ENCODE measurements around the gene DAG1. TPM values are rescaled to one million over a fixed set of nuclear protein-coding genes. Genes with fewer than 3 reads are reported as not detected.

Gene DAG1
- total RNA-seq, 1 experiment from 2014 or later: 99.9 TPM

GRCh38 chr3:49539659-49540560, 69.8 kb downstream of the DAG1 start:
- H3K79me2 ChIP-seq (ENCODE audit: insufficient read depth, low read length): no peaks in the 10 kb centered on the region
- H3K4me2 ChIP-seq (ENCODE audit: low read length): peak overlapping the region; percentile 88
- RAD21 ChIA-PET (ENCODE audit: low non-redundant PET in 1 of 2, low total read pairs in 2 of 2, uncharacterized antibody in 2 of 2, unreplicated experiment in 2 of 2): interaction anchor here (0.5 to 2.0 kb wide), 13 partner anchors 14 to 718 kb away, joined by 3 to 49 read pairs (median 4); partner anchors contain the start of gene BSN (in 1 of the 2)
- peak overlapping the region; percentile 56 for H3K27ac ChIP-seq (ENCODE audit: low read depth, low read length)
- intact Hi-C loops (cut with micrococcal nuclease): loop anchor here (1.0 to 2.0 kb wide), 2 partner anchors 131 to 299 kb away; no protein-coding TSS in a partner anchor
- CTCF ChIA-PET: interaction anchor here (0.6 to 4.9 kb wide), 30 partner anchors 8 to 696 kb away, joined by 3 to 159 read pairs (median 5); partner anchors contain the start of genes BSN, CDHR4, DAG1 and INKA1
- 0 out of 4 replicates have a peak, but pooled peaks cover 0 to 2% of the 10 kb centered on the region in 2 experiments for H3K36me3 ChIP-seq (ENCODE audit: control insufficient read depth in 1 of 2, insufficient read depth in 2 of 2, low read length in 2 of 2)
- H3K9me3 ChIP-seq (ENCODE audit: control insufficient read depth in 1 of 2, insufficient read depth in 1 of 2, low read depth in 1 of 2, low read length in 2 of 2): no peaks in the 10 kb centered on the region
- H2AFZ ChIP-seq (ENCODE audit: low read depth, low read length, poor library complexity, severe bottlenecking): peak overlapping the region; percentile 26
- H3K27me3 ChIP-seq (ENCODE audit: insufficient read depth, low read length): peaks cover 14% of the 10 kb centered on the region; the same call in 1 of the 2 replicates
- H3K4me1 ChIP-seq (ENCODE audit: control insufficient read depth in 1 of 2, insufficient read depth in 2 of 2, low read length in 2 of 2): peaks cover 7 to 14% of the 10 kb centered on the region in 2 experiments; a peak in 3 of 4 replicates
- peak overlapping the region; percentile 46 to 57 for H3K4me3 ChIP-seq (replicated peaks in 1 of 2; ENCODE audit: low read depth in 1 of 2, low read length in 2 of 2)
- DNase-seq (ENCODE audit: low read depth, low spot score) (peak; percentile 76), ATAC-seq (peak; percentile 96)
- no peaks in the 10 kb centered on the region for H4K20me1 ChIP-seq (ENCODE audit: insufficient read depth)
- H3K9ac ChIP-seq (ENCODE audit: low read length): peak overlapping the region; percentile 52
- POLR2A ChIA-PET: interaction anchor here (0.6 to 2.5 kb wide), 4 partner anchors 15 to 183 kb away, joined by 3 to 26 read pairs (median 6); partner anchors contain the start of gene BSN
- TF ChIP-seq POLR2A (IDR thresholded peaks at IDR 0.05; ENCODE audit: borderline replicate concordance, extremely low read depth, insufficient read depth, insufficient read length) (no peak), ELF1 (IDR thresholded peaks at IDR 0.05; ENCODE audit: borderline replicate concordance, low read depth) (no peak), EZH2 (IDR thresholded peaks at IDR 0.05) (no peak), ZNF274 (IDR thresholded peaks at IDR 0.05; ENCODE audit: low read depth, low read length) (no peak), ZFX (IDR thresholded peaks at IDR 0.05) (peak; percentile 23; the same call in 1 of the 2 replicates), EZH2phosphoT487 (IDR thresholded peaks at IDR 0.05; ENCODE audit: borderline replicate concordance) (no peak), YY1 (IDR thresholded peaks at IDR 0.05; ENCODE audit: extremely low read depth, insufficient replicate concordance, low read depth, low read length) (peak; percentile 51), CTCF (IDR thresholded peaks at IDR 0.05 in 2 of 3, conservative IDR thresholded peaks at IDR 0.05 in 1 of 3; ENCODE audit: borderline replicate concordance in 1 of 3, insufficient read depth in 1 of 3, low read depth in 2 of 3, low read length in 2 of 3) (peak; percentile 82 to 92 (median 91)), POLR2AphosphoS5 (IDR thresholded peaks at IDR 0.05; ENCODE audit: low read depth, low read length) (peak; percentile 83), EGR1 (IDR thresholded peaks at IDR 0.05; ENCODE audit: low read depth) (no peak), CBX3 (IDR thresholded peaks at IDR 0.05; ENCODE audit: low read depth) (no peak), SRF (IDR thresholded peaks at IDR 0.05; ENCODE audit: low read depth) (no peak), RAD21 (IDR thresholded peaks at IDR 0.05; ENCODE audit: low read depth) (peak; percentile 99), TCF7L2 (IDR thresholded peaks at IDR 0.05; ENCODE audit: borderline replicate concordance, extremely low read depth, insufficient read depth, insufficient read length) (no peak), SIN3A (IDR thresholded peaks at IDR 0.05; ENCODE audit: low read depth) (no peak)
- TF ChIP-seq, protein P1, sequence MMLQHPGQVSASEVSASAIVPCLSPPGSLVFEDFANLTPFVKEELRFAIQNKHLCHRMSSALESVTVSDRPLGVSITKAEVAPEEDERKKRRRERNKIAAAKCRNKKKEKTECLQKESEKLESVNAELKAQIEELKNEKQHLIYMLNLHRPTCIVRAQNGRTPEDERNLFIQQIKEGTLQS (IDR thresholded peaks at IDR 0.05): no peak
- TF ChIP-seq, protein P2, sequence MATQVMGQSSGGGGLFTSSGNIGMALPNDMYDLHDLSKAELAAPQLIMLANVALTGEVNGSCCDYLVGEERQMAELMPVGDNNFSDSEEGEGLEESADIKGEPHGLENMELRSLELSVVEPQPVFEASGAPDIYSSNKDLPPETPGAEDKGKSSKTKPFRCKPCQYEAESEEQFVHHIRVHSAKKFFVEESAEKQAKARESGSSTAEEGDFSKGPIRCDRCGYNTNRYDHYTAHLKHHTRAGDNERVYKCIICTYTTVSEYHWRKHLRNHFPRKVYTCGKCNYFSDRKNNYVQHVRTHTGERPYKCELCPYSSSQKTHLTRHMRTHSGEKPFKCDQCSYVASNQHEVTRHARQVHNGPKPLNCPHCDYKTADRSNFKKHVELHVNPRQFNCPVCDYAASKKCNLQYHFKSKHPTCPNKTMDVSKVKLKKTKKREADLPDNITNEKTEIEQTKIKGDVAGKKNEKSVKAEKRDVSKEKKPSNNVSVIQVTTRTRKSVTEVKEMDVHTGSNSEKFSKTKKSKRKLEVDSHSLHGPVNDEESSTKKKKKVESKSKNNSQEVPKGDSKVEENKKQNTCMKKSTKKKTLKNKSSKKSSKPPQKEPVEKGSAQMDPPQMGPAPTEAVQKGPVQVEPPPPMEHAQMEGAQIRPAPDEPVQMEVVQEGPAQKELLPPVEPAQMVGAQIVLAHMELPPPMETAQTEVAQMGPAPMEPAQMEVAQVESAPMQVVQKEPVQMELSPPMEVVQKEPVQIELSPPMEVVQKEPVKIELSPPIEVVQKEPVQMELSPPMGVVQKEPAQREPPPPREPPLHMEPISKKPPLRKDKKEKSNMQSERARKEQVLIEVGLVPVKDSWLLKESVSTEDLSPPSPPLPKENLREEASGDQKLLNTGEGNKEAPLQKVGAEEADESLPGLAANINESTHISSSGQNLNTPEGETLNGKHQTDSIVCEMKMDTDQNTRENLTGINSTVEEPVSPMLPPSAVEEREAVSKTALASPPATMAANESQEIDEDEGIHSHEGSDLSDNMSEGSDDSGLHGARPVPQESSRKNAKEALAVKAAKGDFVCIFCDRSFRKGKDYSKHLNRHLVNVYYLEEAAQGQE (IDR thresholded peaks at IDR 0.05; ENCODE audit: low read depth): no peak
- no peaks in the 10 kb centered on the region for H3K9me2 ChIP-seq (ENCODE audit: insufficient read depth)
- BruUV-seq (replicated peaks): TSS peak; percentile 44

Data from HCT116 (cell line).